ENCODE measurements around the gene OSBPL1A. TPM values are rescaled to one million over a fixed set of nuclear protein-coding genes. Genes with fewer than 3 reads are reported as not detected.

Gene OSBPL1A
- total RNA-seq, 4 donors from 2014 or later = 52.9 to 67.6 (median 59.0) TPM

DNA sequence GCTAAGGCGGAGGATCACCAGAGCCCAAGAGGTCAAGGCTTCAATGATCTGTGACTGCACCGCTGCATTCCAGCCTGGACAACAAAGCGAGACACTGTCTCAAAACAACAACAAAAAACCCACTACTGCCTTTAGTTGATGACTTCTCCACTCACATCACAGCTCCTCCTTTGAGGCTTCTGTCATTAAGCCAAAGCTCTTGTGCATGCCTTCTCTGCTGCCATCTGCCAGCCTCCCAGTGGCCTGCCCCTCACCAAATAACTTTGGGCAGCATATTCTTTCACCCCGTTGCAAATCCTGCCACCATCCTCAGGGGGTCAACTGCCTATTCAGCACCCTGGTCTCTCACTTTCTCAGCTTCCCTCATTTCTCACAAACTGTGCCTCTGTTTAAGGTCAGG is 27.5 kb downstream of the OSBPL1A start:
- DNase-seq = no peak
- H3K27me3 ChIP-seq = no peaks in the 10 kb centered on the region
- TF ChIP-seq POLR2A (IDR thresholded peaks at IDR 0.05) = no peak
- TF ChIP-seq, protein P1, sequence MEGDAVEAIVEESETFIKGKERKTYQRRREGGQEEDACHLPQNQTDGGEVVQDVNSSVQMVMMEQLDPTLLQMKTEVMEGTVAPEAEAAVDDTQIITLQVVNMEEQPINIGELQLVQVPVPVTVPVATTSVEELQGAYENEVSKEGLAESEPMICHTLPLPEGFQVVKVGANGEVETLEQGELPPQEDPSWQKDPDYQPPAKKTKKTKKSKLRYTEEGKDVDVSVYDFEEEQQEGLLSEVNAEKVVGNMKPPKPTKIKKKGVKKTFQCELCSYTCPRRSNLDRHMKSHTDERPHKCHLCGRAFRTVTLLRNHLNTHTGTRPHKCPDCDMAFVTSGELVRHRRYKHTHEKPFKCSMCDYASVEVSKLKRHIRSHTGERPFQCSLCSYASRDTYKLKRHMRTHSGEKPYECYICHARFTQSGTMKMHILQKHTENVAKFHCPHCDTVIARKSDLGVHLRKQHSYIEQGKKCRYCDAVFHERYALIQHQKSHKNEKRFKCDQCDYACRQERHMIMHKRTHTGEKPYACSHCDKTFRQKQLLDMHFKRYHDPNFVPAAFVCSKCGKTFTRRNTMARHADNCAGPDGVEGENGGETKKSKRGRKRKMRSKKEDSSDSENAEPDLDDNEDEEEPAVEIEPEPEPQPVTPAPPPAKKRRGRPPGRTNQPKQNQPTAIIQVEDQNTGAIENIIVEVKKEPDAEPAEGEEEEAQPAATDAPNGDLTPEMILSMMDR (IDR thresholded peaks at IDR 0.05) = no peak
- H3K4me1 ChIP-seq = no peaks in the 10 kb centered on the region
- no peak overlapping the region for H3K4me3 ChIP-seq
- no peak overlapping the region for H3K27ac ChIP-seq
- peaks cover 0 to 5% (median 0%) of the 10 kb centered on the region in 3 donors for H3K36me3 ChIP-seq
- no peaks in the 10 kb centered on the region for H3K9me3 ChIP-seq

DNA sequence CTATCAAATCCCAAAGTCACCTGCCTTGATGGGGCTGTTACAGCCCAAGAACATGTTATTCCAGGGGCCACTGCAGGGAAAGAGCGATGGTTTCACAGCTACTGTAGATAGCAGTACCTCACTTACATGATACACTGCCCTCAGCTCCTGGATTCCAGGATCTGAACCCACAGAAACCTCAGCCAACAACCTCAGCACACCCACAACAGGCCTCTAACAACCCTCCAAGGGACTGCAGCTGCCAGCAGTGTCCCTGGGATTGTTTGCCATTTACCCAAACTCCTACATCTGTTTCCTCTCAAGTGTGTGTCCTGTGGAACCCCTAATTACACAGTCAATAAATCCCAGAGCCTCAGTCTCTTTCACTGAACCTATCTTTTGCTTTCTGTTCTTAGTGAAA is 28.2 kb downstream of the OSBPL1A start:
- H3K9me3 ChIP-seq = no peaks in the 10 kb centered on the region
- H3K4me1 ChIP-seq = no peaks in the 10 kb centered on the region
- H3K36me3 ChIP-seq = peaks cover 0 to 5% (median 0%) of the 10 kb centered on the region in 3 donors
- DNase-seq = no peak
- H3K27ac ChIP-seq = no peak overlapping the region
- no peaks in the 10 kb centered on the region for H3K27me3 ChIP-seq
- H3K4me3 ChIP-seq = no peak overlapping the region
- TF ChIP-seq, protein P1 (IDR thresholded peaks at IDR 0.05) = no peak
- no peak for TF ChIP-seq POLR2A (IDR thresholded peaks at IDR 0.05)

DNA sequence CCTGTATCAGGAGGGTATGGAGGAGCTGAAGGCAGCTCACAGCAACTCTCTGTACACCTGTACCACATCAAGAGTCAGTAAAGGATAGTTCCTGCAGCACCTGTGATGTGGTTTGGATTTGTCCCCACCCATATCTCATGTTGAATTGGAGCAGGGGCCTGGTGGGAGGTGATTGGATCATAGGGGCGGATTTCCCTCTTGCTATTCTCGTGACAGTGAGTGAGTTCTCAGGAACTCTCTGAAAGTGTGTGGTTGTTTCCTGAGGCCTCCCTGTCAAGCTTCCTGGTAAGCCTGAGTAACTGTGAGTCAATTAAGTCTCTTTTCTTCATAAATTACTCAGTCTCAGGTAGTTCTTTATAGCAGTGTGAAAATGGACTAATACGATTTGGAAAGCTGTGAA is 28.9 kb downstream of the OSBPL1A start:
- no peak for DNase-seq

DNA sequence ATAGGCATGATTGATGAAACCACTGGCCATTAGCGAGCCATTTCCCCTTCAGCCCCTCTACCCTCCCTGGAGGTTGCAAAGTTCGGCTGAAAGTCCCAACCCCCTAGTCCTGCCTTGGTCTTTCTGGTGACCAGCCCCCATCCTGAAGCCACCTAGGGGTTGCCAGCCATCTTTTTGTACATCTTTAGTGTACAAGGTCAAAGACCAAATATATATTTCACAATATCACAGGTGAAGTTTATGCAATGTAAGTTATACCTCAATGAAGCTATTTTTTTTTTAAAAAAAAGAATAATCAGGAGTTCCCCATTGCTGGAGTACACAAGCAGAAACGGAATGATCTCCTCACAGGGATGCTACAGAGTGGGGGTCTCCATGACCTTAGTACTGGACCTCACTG is 31.3 kb downstream of the OSBPL1A start:
- H3K27ac ChIP-seq = no peak overlapping the region
- H3K36me3 ChIP-seq = peaks cover 0 to 5% (median 0%) of the 10 kb centered on the region in 3 donors
- H3K4me3 ChIP-seq = no peak overlapping the region
- DNase-seq = no peak
- no peaks in the 10 kb centered on the region for H3K9me3 ChIP-seq
- no peak for TF ChIP-seq POLR2A (IDR thresholded peaks at IDR 0.05)
- TF ChIP-seq, protein P1 (IDR thresholded peaks at IDR 0.05) = no peak
- H3K27me3 ChIP-seq = no peaks in the 10 kb centered on the region
- no peaks in the 10 kb centered on the region for H3K4me1 ChIP-seq

More for the DNA sequence above, 28.9 kb downstream of the OSBPL1A start:
- Histone ChIP-seq H3K27me3 (no peaks in the 10 kb centered on the region), H3K36me3 (peaks cover 0 to 5% (median 0%) of the 10 kb centered on the region in 3 donors), H3K9me3 (no peaks in the 10 kb centered on the region), H3K27ac (no peak overlapping the region), H3K4me1 (no peaks in the 10 kb centered on the region), H3K4me3 (no peak overlapping the region)
- TF ChIP-seq POLR2A (IDR thresholded peaks at IDR 0.05) = no peak
- TF ChIP-seq, protein P1 (IDR thresholded peaks at IDR 0.05) = no peak

DNA sequence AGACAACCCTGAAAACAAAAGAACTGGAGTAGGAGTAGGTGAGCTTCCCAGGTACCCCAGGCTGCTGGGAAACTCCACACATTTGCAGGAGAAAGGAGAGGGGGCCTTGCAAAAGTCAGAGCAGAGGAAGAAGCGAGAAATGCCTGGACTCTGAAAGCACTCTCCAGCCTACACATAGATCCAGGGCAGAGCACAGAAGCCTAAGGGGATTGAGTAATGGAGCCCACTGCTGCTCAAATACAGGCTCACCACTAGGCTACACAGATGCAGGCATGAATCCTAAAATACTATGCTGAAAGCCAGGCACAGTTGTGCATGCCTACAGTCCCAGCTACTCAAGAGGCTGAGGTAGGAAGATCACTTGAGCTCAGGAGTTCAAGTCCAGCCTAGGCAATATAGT is 33.4 kb downstream of the OSBPL1A start:
- DNase-seq = no peak
- no peaks in the 10 kb centered on the region for H3K4me1 ChIP-seq
- no peak overlapping the region for H3K27ac ChIP-seq
- peaks cover 0 to 5% (median 0%) of the 10 kb centered on the region in 3 donors for H3K36me3 ChIP-seq
- TF ChIP-seq, protein P1 (IDR thresholded peaks at IDR 0.05) = no peak
- no peak for TF ChIP-seq POLR2A (IDR thresholded peaks at IDR 0.05)
- H3K4me3 ChIP-seq = no peak overlapping the region
- no peaks in the 10 kb centered on the region for H3K27me3 ChIP-seq
- H3K9me3 ChIP-seq = no peaks in the 10 kb centered on the region

DNA sequence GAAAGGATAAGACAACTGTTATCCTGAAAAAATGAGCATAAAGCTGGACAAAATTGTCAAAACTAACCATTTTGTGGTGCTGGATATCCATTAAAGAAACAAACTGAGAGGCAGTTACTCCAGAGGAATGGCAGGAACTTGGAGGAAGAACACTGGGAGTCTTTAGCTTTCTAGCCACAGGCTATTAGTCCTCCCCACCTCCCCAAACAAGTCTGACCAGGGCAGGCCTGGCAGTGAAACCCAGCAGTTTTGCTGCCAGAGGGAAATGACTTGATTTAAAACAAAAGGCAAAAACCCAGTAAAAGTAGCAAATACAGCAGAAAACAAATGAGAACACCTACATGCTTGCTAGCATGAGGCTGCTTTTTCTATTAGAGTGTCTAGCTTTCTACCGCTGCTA is 34.9 kb downstream of the OSBPL1A start:
- no peaks in the 10 kb centered on the region for H3K27me3 ChIP-seq
- H3K27ac ChIP-seq = no peak overlapping the region
- H3K4me1 ChIP-seq = no peaks in the 10 kb centered on the region
- no peaks in the 10 kb centered on the region for H3K9me3 ChIP-seq
- no peak overlapping the region for H3K4me3 ChIP-seq
- peaks cover 0 to 5% (median 0%) of the 10 kb centered on the region in 3 donors for H3K36me3 ChIP-seq
- DNase-seq = no peak
- TF ChIP-seq, protein P1 (IDR thresholded peaks at IDR 0.05) = no peak
- TF ChIP-seq POLR2A (IDR thresholded peaks at IDR 0.05) = no peak

Data from Peyer's patch (tissue), 4 donors.